Naive thymus-derived CD4-positive, alpha-beta T cell (primary cell): ENCODE measurements around the gene PTPN13. TPM values are rescaled to one million over a fixed set of nuclear protein-coding genes. Genes with fewer than 3 reads are reported as not detected.
A peak's percentile ranks its signal among the peaks of the same experiment; 100 is the strongest.

ENCODE experiments used
- ATAC-seq: fragments of 150-1000 bp; cut with Tn5 transposase; 2 replicates; pipeline ENCODE4 v1.10.0; 2021; ENCODE audit warnings: mild to moderate bottlenecking, moderate library complexity
- CTCF ChIA-PET: fragments of 350-600 bp; sonication (Branson Sonifier 250); formaldehyde crosslinking; loops from one replicate; lab custom pipeline; 2021; ENCODE audit warnings: antibody characterized with exemption; lab: Charles Lee
- POLR2A ChIA-PET: fragments of 350-600 bp; sonication (Branson Sonifier 250); formaldehyde crosslinking; loops from one replicate; lab custom pipeline; 2021; ENCODE audit warnings: antibody characterized with exemption, inconsistent platforms; lab: Charles Lee
- DNase-seq, 9 donors: peaks; one replicate each; pipeline versions ENCODE4 v3.0.0 to v3.0.0-alpha.2; 2020 to 2022; ENCODE audit warnings: mixed read lengths in 1 of 9
- H3K27ac ChIP-seq: one replicate; pipeline ENCODE4 v1.7.0; 2013; ENCODE audit warnings: mild to moderate bottlenecking, low read depth, low read length, moderate library complexity
- H3K27me3 ChIP-seq, 2 donors: one replicate each; pipeline ENCODE4 v1.7.0; 2013; ENCODE audit warnings: low read length in 2 of 2, mild to moderate bottlenecking in 2 of 2, moderate library complexity in 2 of 2; ENCODE audit not compliant: control insufficient read depth in 2 of 2, insufficient read depth in 2 of 2
- H3K36me3 ChIP-seq, 3 experiments: 1 replicate in 2 of 3; 2 replicates in 1 of 3; pipeline ENCODE4 v1.7.0; 2013; ENCODE audit warnings: low read length in 3 of 3, mild to moderate bottlenecking in 3 of 3, moderate library complexity in 1 of 3; ENCODE audit not compliant: insufficient read depth in 3 of 3, control insufficient read depth in 2 of 3
- H3K4me1 ChIP-seq, 2 donors: one replicate each; pipeline ENCODE4 v1.7.0; 2013; ENCODE audit warnings: low read length in 2 of 2, mild to moderate bottlenecking in 2 of 2, moderate library complexity in 1 of 2; ENCODE audit not compliant: control insufficient read depth in 2 of 2, insufficient read depth in 2 of 2
- H3K4me3 ChIP-seq: 2 replicates; pipeline ENCODE4 v1.7.0; 2013; ENCODE audit warnings: mild to moderate bottlenecking, low read length
- H3K9me3 ChIP-seq, 3 experiments: 1 replicate in 2 of 3; 2 replicates in 1 of 3; pipeline ENCODE4 v1.7.0; 2013; ENCODE audit warnings: low read length in 3 of 3; ENCODE audit not compliant: control insufficient read depth in 2 of 3
- H3K27ac Mint-ChIP-seq, 9 donors: one replicate each; pipeline ENCODE4 v1.8.0; 2020 to 2022; ENCODE audit warnings: mixed read lengths in 9 of 9, mild to moderate bottlenecking in 8 of 9, moderate library complexity in 5 of 9, inconsistent platforms in 2 of 9
- H3K27me3 Mint-ChIP-seq, 5 donors: one replicate each; pipeline ENCODE4 v1.8.0; 2021 to 2022; ENCODE audit warnings: mixed read lengths in 5 of 5, mild to moderate bottlenecking in 1 of 5
- H3K36me3 Mint-ChIP-seq, 5 donors: one replicate each; pipeline ENCODE4 v1.8.0; 2020 to 2022; ENCODE audit warnings: mixed read lengths in 5 of 5, mild to moderate bottlenecking in 3 of 5, inconsistent platforms in 1 of 5
- H3K4me1 Mint-ChIP-seq, 7 donors: one replicate each; pipeline ENCODE4 v1.8.0; 2020 to 2022; ENCODE audit warnings: mixed read lengths in 7 of 7, mild to moderate bottlenecking in 3 of 7, inconsistent platforms in 1 of 7
- H3K4me3 Mint-ChIP-seq, 10 donors: one replicate each; pipeline ENCODE4 v1.8.0; 2020 to 2022; ENCODE audit warnings: mild to moderate bottlenecking in 10 of 10, mixed read lengths in 10 of 10, moderate library complexity in 6 of 10, inconsistent platforms in 2 of 10
- H3K9me3 Mint-ChIP-seq, 11 donors: one replicate each; pipeline ENCODE4 v1.8.0; 2020 to 2022; ENCODE audit warnings: mixed read lengths in 11 of 11, mild to moderate bottlenecking in 4 of 11, inconsistent platforms in 1 of 11, moderate library complexity in 1 of 11
- intact Hi-C, 2 donors: fragments of 100-400 bp; cut with micrococcal nuclease; formaldehyde crosslinking; loops; one replicate each; pipeline ENCODE4 v1.15.1; 2023
- polyA plus RNA-seq, 2 donors: library from polyadenylated mRNA; unstranded; fragments of 300-500 nt; fragmentation: Illumina TruSeq; gene quantifications; one replicate each; pipeline ENCODE4 v1.2.3, GENCODE V29; 2021
- total RNA-seq, 6 experiments: library from RNA in 5 of 6; stranded (reverse) in 5 of 6; gene quantifications; 1 replicate in 5 of 6; 2 replicates in 1 of 6; pipeline ENCODE4 v1.2.3 and lab custom pipeline; 2021 to 2026

Gene PTPN13, protein sequence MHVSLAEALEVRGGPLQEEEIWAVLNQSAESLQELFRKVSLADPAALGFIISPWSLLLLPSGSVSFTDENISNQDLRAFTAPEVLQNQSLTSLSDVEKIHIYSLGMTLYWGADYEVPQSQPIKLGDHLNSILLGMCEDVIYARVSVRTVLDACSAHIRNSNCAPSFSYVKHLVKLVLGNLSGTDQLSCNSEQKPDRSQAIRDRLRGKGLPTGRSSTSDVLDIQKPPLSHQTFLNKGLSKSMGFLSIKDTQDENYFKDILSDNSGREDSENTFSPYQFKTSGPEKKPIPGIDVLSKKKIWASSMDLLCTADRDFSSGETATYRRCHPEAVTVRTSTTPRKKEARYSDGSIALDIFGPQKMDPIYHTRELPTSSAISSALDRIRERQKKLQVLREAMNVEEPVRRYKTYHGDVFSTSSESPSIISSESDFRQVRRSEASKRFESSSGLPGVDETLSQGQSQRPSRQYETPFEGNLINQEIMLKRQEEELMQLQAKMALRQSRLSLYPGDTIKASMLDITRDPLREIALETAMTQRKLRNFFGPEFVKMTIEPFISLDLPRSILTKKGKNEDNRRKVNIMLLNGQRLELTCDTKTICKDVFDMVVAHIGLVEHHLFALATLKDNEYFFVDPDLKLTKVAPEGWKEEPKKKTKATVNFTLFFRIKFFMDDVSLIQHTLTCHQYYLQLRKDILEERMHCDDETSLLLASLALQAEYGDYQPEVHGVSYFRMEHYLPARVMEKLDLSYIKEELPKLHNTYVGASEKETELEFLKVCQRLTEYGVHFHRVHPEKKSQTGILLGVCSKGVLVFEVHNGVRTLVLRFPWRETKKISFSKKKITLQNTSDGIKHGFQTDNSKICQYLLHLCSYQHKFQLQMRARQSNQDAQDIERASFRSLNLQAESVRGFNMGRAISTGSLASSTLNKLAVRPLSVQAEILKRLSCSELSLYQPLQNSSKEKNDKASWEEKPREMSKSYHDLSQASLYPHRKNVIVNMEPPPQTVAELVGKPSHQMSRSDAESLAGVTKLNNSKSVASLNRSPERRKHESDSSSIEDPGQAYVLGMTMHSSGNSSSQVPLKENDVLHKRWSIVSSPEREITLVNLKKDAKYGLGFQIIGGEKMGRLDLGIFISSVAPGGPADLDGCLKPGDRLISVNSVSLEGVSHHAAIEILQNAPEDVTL (N-terminal part only)
- total RNA-seq (1 to 10 TPM in 1 of 5 experiments, under 1 TPM in 3, not detected in 1; 0.05 to 4.5 (median 0.21) TPM), polyA plus RNA-seq (not detected), total RNA-seq (lab: John Stamatoyannopoulos, UW) (0.67 reads per million)

DNA sequence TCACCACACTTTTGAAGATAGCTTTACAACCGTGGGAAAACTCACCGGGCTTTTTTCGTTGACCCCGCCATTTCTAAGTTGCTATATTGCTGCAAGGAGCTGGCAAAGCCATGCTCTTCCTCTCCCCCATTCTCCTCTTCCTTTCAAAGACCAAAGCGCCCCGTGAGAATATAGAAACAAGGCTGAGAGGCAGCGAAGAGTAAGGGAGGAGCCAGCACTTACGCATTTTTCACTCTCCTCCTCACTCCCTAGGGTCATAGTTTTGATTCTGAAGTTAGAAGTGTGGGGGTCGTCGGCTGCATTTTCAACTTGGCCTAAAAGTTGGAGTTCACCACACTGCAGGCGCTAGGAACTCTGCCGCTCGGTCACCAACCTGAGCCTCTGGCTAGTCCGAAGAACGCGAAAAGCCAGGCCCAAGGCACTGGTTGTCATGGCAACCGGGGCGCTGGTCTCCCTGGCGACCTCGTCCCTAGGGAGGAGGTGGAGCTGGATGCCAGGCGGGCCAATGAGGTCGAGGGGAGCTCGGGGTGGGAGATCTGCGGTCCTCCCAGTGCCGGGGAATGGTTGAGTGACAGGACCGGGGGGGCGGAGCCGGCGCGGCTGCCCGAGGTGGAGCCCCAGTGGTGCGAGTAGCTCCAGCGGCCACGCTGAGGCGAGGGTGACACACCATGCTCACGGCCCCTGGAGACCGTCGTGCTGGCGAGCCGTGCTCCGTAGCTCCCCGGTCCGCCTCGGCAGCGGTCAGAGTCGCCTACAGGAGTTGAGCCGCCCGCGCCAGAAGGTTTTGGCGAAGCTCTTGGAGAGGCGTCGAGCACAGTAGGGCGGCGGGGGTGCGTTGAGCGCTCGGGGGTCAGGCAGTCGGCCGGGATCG lies at the start of gene PTPN13:
TSS of gene PTPN13 (plus strand) at position 628 of the 871 bp plus-strand sequence. CDS start 40,942 bp downstream, outside the sequence.
- Histone ChIP-seq H3K4me3 (peak within 1 kb of the TSS; percentile 30), H3K4me1 (no peaks in the 10 kb centered on the region), H3K9me3 (no peaks in the 10 kb centered on the region), H3K27me3 (peaks cover 0 to 9% of the 10 kb centered on the region in 2 donors), H3K36me3 (no peaks in the 10 kb centered on the region), H3K27ac (no peak within 1 kb of the TSS)
- intact Hi-C loops: loop anchor here in 1 of 2 donors (2.0 kb wide), 1 partner anchor 49 kb away; no protein-coding TSS in a partner anchor
- peaks cover 46 to 62% (median 52%) of the 10 kb centered on the region in 5 donors for H3K27me3 Mint-ChIP-seq
- no peak within 1 kb of the TSS for H3K27ac Mint-ChIP-seq
- ChIA-PET CTCF (no interaction called here), POLR2A (no interaction called here)
- ATAC-seq: peak; percentile 86
- H3K36me3 Mint-ChIP-seq: no peaks in the 10 kb centered on the region
- peak within 1 kb of the TSS; percentile 59 to 83 (median 79) for H3K4me3 Mint-ChIP-seq
- peaks cover 5 to 30% (median 17%) of the 10 kb centered on the region in 7 donors for H3K4me1 Mint-ChIP-seq
- H3K9me3 Mint-ChIP-seq: peaks cover 0 to 2% (median 0%) of the 10 kb centered on the region in 11 donors
- peak in 6 of 9 donors; percentile 7 to 62 (median 16) for DNase-seq

DNA sequence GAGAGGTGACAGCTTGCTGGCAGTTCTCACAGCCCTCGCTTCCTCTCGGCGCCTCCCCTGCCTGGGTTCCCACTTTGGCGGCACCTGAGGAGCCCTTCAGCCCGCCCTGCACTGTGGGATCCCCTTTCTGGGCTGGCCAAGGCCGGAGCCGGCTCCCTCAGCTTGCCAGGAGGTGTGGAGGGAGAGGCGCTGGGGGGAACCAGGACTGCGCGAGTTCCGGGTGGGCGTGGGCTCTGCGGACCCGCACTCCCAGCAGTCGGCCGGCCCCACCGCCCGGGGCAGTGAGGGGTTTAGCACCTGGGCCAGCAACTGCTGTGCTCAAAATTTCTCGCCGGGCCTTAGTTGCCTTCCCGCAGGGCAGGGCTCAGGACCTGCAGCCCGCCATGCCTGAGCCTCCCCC lies 47.0 kb upstream of the PTPN13 start:
- H3K27me3 ChIP-seq: no peaks in the 10 kb centered on the region
- H3K9me3 Mint-ChIP-seq: peaks cover 0 to 9% (median 0%) of the 10 kb centered on the region in 11 donors
- intact Hi-C loops: loop anchor here in 1 of 2 donors (10.0 kb wide), 1 partner anchor 458 kb away; no protein-coding TSS in a partner anchor
- peaks cover 0 to 6% (median 0%) of the 10 kb centered on the region in 5 donors for H3K36me3 Mint-ChIP-seq
- H3K4me1 Mint-ChIP-seq: peaks cover 5 to 31% (median 13%) of the 10 kb centered on the region in 7 donors
- DNase-seq: no peak
- ChIA-PET POLR2A (no interaction called here), CTCF (no interaction called here)
- no peaks in the 10 kb centered on the region for H3K9me3 ChIP-seq
- no peaks in the 10 kb centered on the region for H3K36me3 ChIP-seq
- H3K4me3 Mint-ChIP-seq: no peak overlapping the region
- H3K4me1 ChIP-seq: no peaks in the 10 kb centered on the region
- no peak overlapping the region for H3K27ac ChIP-seq
- H3K4me3 ChIP-seq: no peak overlapping the region
- H3K27ac Mint-ChIP-seq: no peak overlapping the region
- H3K27me3 Mint-ChIP-seq: peaks cover 3 to 14% (median 8%) of the 10 kb centered on the region in 5 donors
- no peak for ATAC-seq

DNA sequence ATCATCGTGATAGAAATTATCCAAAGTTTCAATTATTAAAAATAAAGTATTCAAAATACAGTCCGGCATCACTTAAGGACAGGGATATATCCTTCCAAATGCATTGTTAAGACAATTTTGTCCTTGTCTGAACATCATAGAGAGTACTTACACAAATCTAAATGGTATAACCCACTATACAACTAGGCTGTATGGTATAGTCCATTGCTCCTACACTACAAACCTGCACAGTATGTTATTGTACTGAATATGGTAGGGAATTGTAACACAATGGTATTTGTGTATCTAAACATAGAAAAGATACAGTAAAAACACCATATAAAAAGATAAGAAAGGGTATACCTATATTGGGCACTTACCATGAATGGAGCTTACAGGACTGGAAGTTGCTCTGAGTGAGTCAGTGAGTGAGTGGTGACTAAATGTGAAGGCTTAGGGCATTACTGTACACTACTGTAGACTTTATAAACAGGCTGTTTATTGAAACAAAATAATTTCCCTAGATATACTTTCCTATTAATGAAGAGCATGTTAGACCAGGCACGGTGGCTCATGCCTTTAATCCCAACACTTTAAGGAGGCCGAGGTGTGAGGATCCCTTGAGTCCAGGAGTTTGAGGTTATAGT lies 44.8 kb upstream of the PTPN13 start:
- Mint-ChIP-seq H3K27me3 (peaks cover 5 to 20% (median 10%) of the 10 kb centered on the region in 5 donors), H3K4me3 (no peak overlapping the region), H3K4me1 (peaks cover 5 to 15% (median 8%) of the 10 kb centered on the region in 7 donors), H3K27ac (no peak overlapping the region), H3K36me3 (peaks cover 0 to 6% (median 0%) of the 10 kb centered on the region in 5 donors), H3K9me3 (peaks cover 0 to 9% (median 0%) of the 10 kb centered on the region in 11 donors)
- Histone ChIP-seq H3K27me3 (no peaks in the 10 kb centered on the region), H3K36me3 (no peaks in the 10 kb centered on the region), H3K9me3 (no peaks in the 10 kb centered on the region), H3K27ac (no peak overlapping the region), H3K4me3 (no peak overlapping the region), H3K4me1 (no peaks in the 10 kb centered on the region)
- intact Hi-C loops: loop anchor here in 1 of 2 donors (10.0 kb wide), 1 partner anchor 456 kb away; no protein-coding TSS in a partner anchor
- DNase-seq (no peak), ATAC-seq (no peak)
- ChIA-PET POLR2A (no interaction called here), CTCF (no interaction called here)

DNA sequence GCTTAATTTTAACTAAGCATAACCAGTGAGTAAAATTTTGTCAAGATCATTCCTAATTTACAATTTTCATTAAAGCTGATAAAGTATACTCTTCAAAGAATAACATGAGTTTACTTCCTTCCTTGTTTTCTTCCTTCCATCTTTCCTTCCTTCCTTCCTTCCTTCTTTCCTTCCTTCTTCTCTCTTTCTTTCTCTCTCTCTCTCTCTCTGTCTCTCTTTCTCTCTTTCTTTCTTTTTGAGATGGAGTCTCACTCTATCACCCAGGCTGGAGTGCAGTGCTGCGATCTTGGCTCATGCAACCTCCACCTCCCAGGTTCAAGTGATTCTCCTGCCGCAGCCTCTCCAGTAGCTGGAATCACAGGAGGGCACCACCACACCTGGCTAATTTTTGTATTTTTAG lies 42.7 kb upstream of the PTPN13 start:
- Mint-ChIP-seq H3K9me3 (peaks cover 0 to 10% (median 0%) of the 10 kb centered on the region in 11 donors), H3K36me3 (no peaks in the 10 kb centered on the region), H3K27ac (no peak overlapping the region), H3K4me1 (peaks cover 0 to 8% (median 0%) of the 10 kb centered on the region in 7 donors), H3K27me3 (peaks cover 8 to 29% (median 13%) of the 10 kb centered on the region in 5 donors), H3K4me3 (no peak overlapping the region)
- no peaks in the 10 kb centered on the region for H3K9me3 ChIP-seq
- no peak overlapping the region for H3K4me3 ChIP-seq
- ATAC-seq (no peak), DNase-seq (no peak)
- no peaks in the 10 kb centered on the region for H3K36me3 ChIP-seq
- H3K27ac ChIP-seq: no peak overlapping the region
- ChIA-PET POLR2A (no interaction called here), CTCF (no interaction called here)
- intact Hi-C loops: no loop called here
- H3K4me1 ChIP-seq: no peaks in the 10 kb centered on the region
- no peaks in the 10 kb centered on the region for H3K27me3 ChIP-seq

DNA sequence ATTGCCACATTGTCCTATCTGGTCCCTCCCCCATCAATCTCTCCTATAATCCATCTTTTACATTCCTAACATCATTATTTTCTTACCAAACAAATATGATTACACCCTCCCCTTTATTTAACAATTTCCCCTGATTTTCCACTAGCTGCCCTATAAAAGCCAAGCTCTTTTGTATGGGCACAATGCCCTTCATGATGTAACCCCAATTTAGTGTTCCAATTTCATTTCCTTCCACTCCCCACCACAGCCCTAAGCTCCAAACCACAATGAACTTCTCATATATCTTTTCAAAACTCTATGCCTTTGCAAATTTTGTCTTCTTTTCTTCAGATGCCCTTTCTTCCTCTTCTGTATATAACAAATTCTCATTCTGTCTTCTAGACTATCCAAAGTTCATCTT lies 39.5 kb upstream of the PTPN13 start:
- DNase-seq (no peak), ATAC-seq (no peak)
- no peaks in the 10 kb centered on the region for H3K9me3 ChIP-seq
- H3K27ac Mint-ChIP-seq: no peak overlapping the region
- ChIA-PET POLR2A (no interaction called here), CTCF (no interaction called here)
- H3K36me3 ChIP-seq: no peaks in the 10 kb centered on the region
- peaks cover 6 to 36% (median 9%) of the 10 kb centered on the region in 5 donors for H3K27me3 Mint-ChIP-seq
- no peaks in the 10 kb centered on the region for H3K4me1 ChIP-seq
- peaks cover 0 to 11% (median 0%) of the 10 kb centered on the region in 7 donors for H3K4me1 Mint-ChIP-seq
- no peak overlapping the region for H3K4me3 Mint-ChIP-seq
- peaks cover 0 to 3% (median 0%) of the 10 kb centered on the region in 11 donors for H3K9me3 Mint-ChIP-seq
- H3K27ac ChIP-seq: no peak overlapping the region
- no peaks in the 10 kb centered on the region for H3K27me3 ChIP-seq
- no peaks in the 10 kb centered on the region for H3K36me3 Mint-ChIP-seq
- H3K4me3 ChIP-seq: no peak overlapping the region
- intact Hi-C loops: no loop called here
